HUES64 (cell line): ENCODE measurements around the gene TH.

Experiments
- H3K27ac ChIP-seq: 2 replicates; pipeline ENCODE4 v1.7.0; 2013; ENCODE audit warnings: low read depth, low read length, inconsistent platforms
- H3K27me3 ChIP-seq: 2 replicates; pipeline ENCODE4 v1.6.1; 2013; ENCODE audit warnings: mild to moderate bottlenecking, low read length; ENCODE audit not compliant: insufficient read depth
- H3K36me3 ChIP-seq: 2 replicates; pipeline ENCODE4 v1.6.1; 2013; ENCODE audit warnings: mild to moderate bottlenecking, low read length; ENCODE audit not compliant: insufficient read depth
- H3K4me1 ChIP-seq: 2 replicates; pipeline ENCODE4 v1.6.1; 2013; ENCODE audit warnings: mild to moderate bottlenecking, low read length, moderate library complexity; ENCODE audit not compliant: insufficient read depth
- H3K4me3 ChIP-seq: 2 replicates; pipeline ENCODE4 v1.5.1; 2013; ENCODE audit warnings: mild to moderate bottlenecking, low read length, moderate library complexity
- H3K9ac ChIP-seq: 2 replicates; pipeline ENCODE4 v1.6.1; 2013; ENCODE audit warnings: mild to moderate bottlenecking, low read depth, low read length
- H3K9me3 ChIP-seq: 2 replicates; pipeline ENCODE4 v1.6.1; 2013; ENCODE audit warnings: low read depth, low read length; ENCODE audit not compliant: insufficient read depth
- WGBS: fragments of 150-250, 120-280 bp; methylation state at CpG from one replicate; pipeline ENCODE4 v1.1.7; 2013; ENCODE audit warnings: missing lambda C conversion rate; 5-methylcytosine and 5-hydroxymethylcytosine counted together

Gene TH

DNA sequence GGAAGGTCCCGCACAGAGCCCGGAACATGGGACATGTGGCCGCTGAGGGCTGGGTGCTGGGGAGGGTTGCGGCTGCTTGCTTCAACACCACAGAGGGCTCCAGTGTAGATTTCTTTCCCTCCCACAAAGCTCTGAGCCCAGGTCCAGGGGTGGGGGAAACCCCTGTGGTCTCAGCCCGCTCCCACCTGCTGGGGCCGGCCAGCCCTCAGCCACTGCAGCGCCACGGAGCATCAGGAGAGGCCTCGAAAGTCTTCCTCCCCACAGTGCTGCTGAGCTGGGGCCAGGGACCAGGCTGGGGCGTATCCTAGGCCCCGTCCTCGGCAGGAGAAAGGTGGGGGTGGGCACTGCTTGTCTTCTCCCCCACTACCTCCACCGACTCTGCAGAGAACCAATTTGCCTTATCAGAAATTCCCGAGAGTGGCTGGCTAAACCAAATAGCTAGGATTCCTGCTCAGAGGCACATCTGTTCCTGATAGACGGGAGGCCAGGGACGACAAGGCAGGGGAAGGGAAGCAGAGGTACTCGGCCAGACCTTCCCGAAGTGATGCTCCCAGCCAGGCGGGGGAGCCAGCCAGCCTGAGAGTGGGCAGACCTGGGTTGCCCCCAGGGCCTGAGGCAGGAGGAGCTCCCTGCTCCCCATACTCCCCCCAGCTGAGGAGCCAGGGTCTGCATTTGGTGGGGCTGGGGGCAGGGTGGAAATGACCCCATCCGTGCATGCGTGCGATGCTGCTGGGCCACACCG is 51.1 kb downstream of the TH start:
- Histone ChIP-seq H3K4me3 (no peak overlapping the region), H3K27me3 (no peaks in the 10 kb centered on the region), H3K9ac (no peak overlapping the region), H3K9me3 (peaks cover 7% of the 10 kb centered on the region), H3K36me3 (no peaks in the 10 kb centered on the region), H3K27ac (no peak overlapping the region), H3K4me1 (no peaks in the 10 kb centered on the region)
- WGBS: 62% methylated on average over 22 of the region's 23 CpGs

DNA sequence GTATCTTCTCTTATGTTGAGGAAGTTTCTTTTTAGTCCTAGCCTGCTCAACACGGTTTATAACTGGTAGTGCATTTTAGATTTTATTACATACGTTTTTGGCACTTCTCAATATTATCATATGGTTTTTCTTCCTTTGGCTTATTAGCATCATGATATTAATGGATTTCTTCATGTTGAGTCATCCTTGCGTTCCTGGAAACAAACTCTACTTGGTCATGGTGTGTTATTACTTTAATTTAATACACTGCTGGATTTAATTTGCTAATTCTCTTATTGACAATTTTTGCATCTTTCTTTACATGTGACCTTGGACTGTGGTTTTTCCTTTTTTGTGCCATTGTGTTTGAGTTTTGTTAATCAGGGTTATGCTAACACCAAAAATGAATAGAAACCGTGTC is 52.9 kb downstream of the TH start:
- no peak overlapping the region for H3K9ac ChIP-seq

DNA sequence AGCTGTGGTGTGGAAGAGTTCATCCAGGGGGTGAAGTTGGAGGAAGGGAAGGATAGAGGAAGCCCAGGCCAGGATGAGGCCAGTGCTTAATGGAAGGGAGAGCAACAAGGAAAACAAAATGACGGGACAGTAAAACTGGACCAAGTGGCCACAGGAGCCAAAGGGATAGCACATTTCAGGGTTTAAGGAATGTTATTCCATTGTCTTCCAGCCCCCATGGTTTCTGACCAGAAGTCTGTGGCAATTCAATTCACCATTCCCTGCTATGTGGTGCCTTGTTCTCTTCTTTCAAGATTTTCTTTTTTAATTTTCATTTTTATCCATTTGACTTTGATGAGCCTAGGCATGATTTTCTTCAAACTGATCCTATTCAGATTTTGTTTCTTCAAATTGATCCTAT is 54.9 kb downstream of the TH start:
- 88% methylated on average over 1 of the region's 1 CpG for WGBS
- Histone ChIP-seq H3K27me3 (no peaks in the 10 kb centered on the region), H3K27ac (no peak overlapping the region), H3K9ac (no peak overlapping the region), H3K36me3 (no peaks in the 10 kb centered on the region), H3K9me3 (peaks cover 7% of the 10 kb centered on the region), H3K4me3 (no peak overlapping the region), H3K4me1 (0 out of 2 replicates have a peak, but pooled peaks cover 3% of the 10 kb centered on the region)

More for the DNA sequence above, 52.9 kb downstream of the TH start:
- Histone ChIP-seq H3K27ac (no peak overlapping the region), H3K36me3 (no peaks in the 10 kb centered on the region), H3K4me1 (0 out of 2 replicates have a peak, but pooled peaks cover 1% of the 10 kb centered on the region), H3K4me3 (no peak overlapping the region), H3K27me3 (no peaks in the 10 kb centered on the region), H3K9me3 (peaks cover 7% of the 10 kb centered on the region)
- WGBS: no CpG with 5 or more reads among the region's 4 CpGs

DNA sequence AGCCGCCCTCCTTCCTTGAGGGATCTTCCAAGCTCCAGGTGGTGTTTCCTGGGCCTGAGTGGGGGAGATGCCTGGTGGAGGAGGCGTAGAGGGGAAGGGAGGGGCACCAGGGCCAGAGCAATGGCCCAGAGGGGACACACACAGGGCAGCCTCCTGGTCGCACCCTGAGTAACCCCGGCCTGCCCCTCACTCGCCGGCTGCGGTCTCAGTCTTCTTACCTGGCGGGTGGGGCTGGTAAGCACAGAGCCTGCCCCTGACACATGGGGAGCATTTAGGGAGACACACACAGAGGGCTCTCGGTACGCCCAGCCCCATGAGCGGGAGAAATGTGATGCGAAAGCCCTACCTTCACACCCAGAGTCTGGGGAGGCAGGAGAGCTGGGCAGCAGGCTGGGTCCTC is 56.3 kb downstream of the TH start:
- H3K9me3 ChIP-seq: peaks cover 7% of the 10 kb centered on the region
- no peak overlapping the region for H3K27ac ChIP-seq
- H3K36me3 ChIP-seq: no peaks in the 10 kb centered on the region
- no peak overlapping the region for H3K4me3 ChIP-seq
- H3K27me3 ChIP-seq: no peaks in the 10 kb centered on the region
- H3K4me1 ChIP-seq: 0 out of 2 replicates have a peak, but pooled peaks cover 3% of the 10 kb centered on the region
- WGBS: 94% methylated on average over 12 of the region's 12 CpGs
- no peak overlapping the region for H3K9ac ChIP-seq

DNA sequence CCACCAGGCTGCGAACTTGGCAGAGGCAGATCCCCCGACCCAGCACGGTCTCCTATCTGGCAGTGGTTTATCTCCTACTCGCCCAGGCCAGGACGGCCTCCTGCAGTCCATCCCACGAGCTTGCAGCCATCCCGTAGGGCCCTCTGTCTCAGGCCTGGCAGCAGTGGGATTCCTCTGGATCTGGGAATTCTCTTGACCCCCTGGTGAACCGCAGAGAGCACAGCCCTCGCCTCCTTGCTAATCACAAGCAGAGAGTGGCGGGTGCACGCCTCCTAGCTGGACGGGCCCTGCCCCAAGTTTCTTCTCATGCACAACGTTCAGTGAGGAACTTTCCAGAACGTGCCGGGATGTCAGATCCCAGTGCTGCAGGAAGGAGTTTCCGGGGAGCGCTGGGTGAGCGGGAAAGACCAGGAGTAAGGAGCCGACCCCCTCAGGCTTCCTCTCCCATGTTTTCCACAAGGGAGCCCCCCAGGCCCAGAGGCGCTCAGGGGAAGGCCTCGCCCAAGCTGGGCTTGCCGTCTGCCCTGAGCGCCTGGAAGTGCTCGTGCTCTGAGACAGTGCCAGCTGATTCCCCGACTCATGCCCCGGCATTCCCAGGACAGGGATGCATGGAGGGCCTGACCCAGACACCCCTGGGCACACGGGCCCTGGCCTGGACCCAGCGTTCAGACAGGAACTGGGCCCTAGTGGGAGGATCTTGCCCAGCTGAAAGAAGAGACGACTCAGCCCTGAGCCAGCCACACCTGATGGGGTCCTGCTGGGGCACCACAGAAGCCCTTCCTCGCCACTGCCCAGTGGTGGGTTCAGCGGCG is 57.0 kb downstream of the TH start:
- H3K36me3 ChIP-seq: no peaks in the 10 kb centered on the region
- peaks cover 7% of the 10 kb centered on the region for H3K9me3 ChIP-seq
- no peak overlapping the region for H3K4me3 ChIP-seq
- 91% methylated on average over 32 of the region's 32 CpGs for WGBS
- H3K27me3 ChIP-seq: no peaks in the 10 kb centered on the region
- no peak overlapping the region for H3K27ac ChIP-seq
- H3K9ac ChIP-seq: no peak overlapping the region
- 0 out of 2 replicates have a peak, but pooled peaks cover 3% of the 10 kb centered on the region for H3K4me1 ChIP-seq
